A549 treated with CpdA at 1 μM for 4 hours (cell line): ENCODE measurements around the gene ZNF431. TPM values are rescaled to one million over a fixed set of nuclear protein-coding genes. Genes with fewer than 3 reads are reported as not detected.

Source experiments
- total RNA-seq: library from RNA; stranded (reverse); fragments of 200-300 nt; extraction: Qiagen RNA extraction; gene quantifications from 5 replicates; pipeline ENCODE4 v1.2.3, GENCODE V29; 2022; ENCODE audit warnings: low read depth

Gene ZNF431
- total RNA-seq = 3.0 to 5.1 TPM (median 3.6 TPM) in 5 replicates

DNA sequence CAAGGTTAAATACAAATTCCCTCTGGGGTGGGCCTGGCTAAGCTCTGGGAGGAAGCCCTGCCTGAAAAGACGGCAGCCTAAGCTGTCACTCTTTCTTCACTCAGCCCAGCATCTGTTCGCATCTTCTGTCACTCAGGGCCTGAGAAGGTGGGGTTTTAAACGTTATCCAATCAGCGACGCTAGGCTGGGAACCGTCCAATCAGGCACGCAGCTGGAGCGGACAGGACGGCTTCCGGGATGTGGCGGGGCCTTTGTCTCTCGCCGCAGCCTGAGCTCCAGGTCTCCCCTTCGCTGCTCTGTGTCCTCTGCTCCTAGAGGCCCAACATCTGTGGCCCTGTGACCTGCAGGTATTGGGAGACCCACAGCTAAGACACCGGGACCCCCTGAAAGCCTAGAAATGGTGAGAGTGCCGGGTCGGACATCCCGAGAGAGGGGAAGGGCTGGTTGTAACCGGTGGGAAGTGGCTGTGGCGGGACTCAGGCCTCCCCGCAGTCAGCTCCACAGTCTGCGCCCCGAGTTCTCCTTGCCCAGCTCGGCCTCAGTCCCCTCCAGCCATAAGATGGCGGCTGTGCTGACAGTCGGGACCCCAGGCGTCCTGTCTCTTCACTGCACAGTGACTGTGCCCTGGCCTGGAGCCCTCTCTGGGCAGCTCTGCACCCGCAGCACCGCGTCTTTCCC lies at the start of gene ZNF431:
TSS of gene ZNF431 (plus strand) at position 254 of the 678 bp plus-strand sequence. CDS start at position 398, 144 bp downstream.

Other genes with a start within 250 kb of the ZNF431 start
- 0.11 to 0.30 TPM (median 0.14 TPM) in 3 of 5 replicates, not detected in the others for gene ZNF85, start 218.8 kb upstream of the ZNF431 start, total RNA-seq
- 1.8 to 3.9 TPM (median 2.3 TPM) in 5 replicates for gene ZNF430, start 121.4 kb upstream of the ZNF431 start, total RNA-seq
- gene ZNF714, start 59.8 kb upstream of the ZNF431 start, total RNA-seq = 2.7 to 4.4 TPM (median 3.0 TPM) in 5 replicates
- 0.84 to 1.4 TPM (median 1.1 TPM) in 5 replicates for gene ZNF708, start 187.4 kb downstream of the ZNF431 start, total RNA-seq
- gene ZNF738, start 217.0 kb downstream of the ZNF431 start, total RNA-seq = 0.62 to 1.4 TPM (median 0.72 TPM) in 5 replicates